ENCODE results near the gene DHRSX. TPM values are rescaled to one million over a fixed set of nuclear protein-coding genes. Genes with fewer than 3 reads are reported as not detected.
"Not testable (repeated sequence)": the region's sequence is repeated elsewhere in the genome, so short reads cannot be mapped to it uniquely, and the experiment has no call there.

The DHRSX gene
- total RNA-seq, 2 donors from 2014 or later: 24.0 to 35.7 TPM

- DNase-seq (ENCODE audit: low spot score); ATAC-seq; H3K4me3 Mint-ChIP-seq; H3K36me3 Mint-ChIP-seq; H3K4me1 Mint-ChIP-seq (ENCODE audit: low read depth in 2 of 2); H3K27ac Mint-ChIP-seq; H3K9me3 Mint-ChIP-seq: not testable (repeated sequence)
- peaks cover 12 to 20% of the 10 kb centered on the region in 2 donors for H3K27me3 Mint-ChIP-seq
Observed at GRCh38 chrX:2534261-2535021, 33.7 kb upstream of the DHRSX start.

- H3K27ac Mint-ChIP-seq: no peak overlapping the region
- peaks cover 12 to 20% of the 10 kb centered on the region in 2 donors for H3K27me3 Mint-ChIP-seq
- H3K4me3 Mint-ChIP-seq: no peak overlapping the region
- H3K36me3 Mint-ChIP-seq: no peaks in the 10 kb centered on the region
- no peaks in the 10 kb centered on the region for H3K9me3 Mint-ChIP-seq
- H3K4me1 Mint-ChIP-seq (ENCODE audit: low read depth in 2 of 2): no peaks in the 10 kb centered on the region
- ATAC-seq (no peak), DNase-seq (ENCODE audit: low spot score) (no peak)
Observed at GRCh38 chrX:2533424-2533823, 32.6 kb upstream of the DHRSX start.

GRCh38 chrX:2526390-2526789 is 25.6 kb upstream of the DHRSX start:
- ATAC-seq (no peak), DNase-seq (ENCODE audit: low spot score) (no peak)
- Mint-ChIP-seq H3K4me1 (ENCODE audit: low read depth in 2 of 2) (no peaks in the 10 kb centered on the region), H3K36me3 (no peaks in the 10 kb centered on the region), H3K27ac (no peak overlapping the region), H3K27me3 (peaks cover 15 to 21% of the 10 kb centered on the region in 2 donors), H3K4me3 (no peak overlapping the region), H3K9me3 (no peaks in the 10 kb centered on the region)

- Mint-ChIP-seq H3K27ac (no peak overlapping the region), H3K36me3 (no peaks in the 10 kb centered on the region), H3K4me1 (ENCODE audit: low read depth in 2 of 2) (no peaks in the 10 kb centered on the region), H3K9me3 (no peaks in the 10 kb centered on the region), H3K4me3 (no peak overlapping the region), H3K27me3 (peaks cover 15 to 22% of the 10 kb centered on the region in 2 donors)
- no peak for DNase-seq (ENCODE audit: low spot score)
- ATAC-seq: no peak
Observed at GRCh38 chrX:2523911-2524310, 23.1 kb upstream of the DHRSX start.

- DNase-seq (ENCODE audit: low spot score) (no peak), ATAC-seq (no peak)
- H3K9me3 Mint-ChIP-seq: no peaks in the 10 kb centered on the region
- H3K36me3 Mint-ChIP-seq: no peaks in the 10 kb centered on the region
- peaks cover 8 to 23% of the 10 kb centered on the region in 2 donors for H3K27me3 Mint-ChIP-seq
- H3K27ac Mint-ChIP-seq: no peak overlapping the region
- no peaks in the 10 kb centered on the region for H3K4me1 Mint-ChIP-seq (ENCODE audit: low read depth in 2 of 2)
- no peak overlapping the region for H3K4me3 Mint-ChIP-seq
Observed at GRCh38 chrX:2521927-2522386, 21.2 kb upstream of the DHRSX start.

- H3K27ac Mint-ChIP-seq: no peak overlapping the region
- DNase-seq (ENCODE audit: low spot score) (no peak), ATAC-seq (no peak)
- H3K36me3 Mint-ChIP-seq: no peaks in the 10 kb centered on the region
- H3K27me3 Mint-ChIP-seq: peaks cover 2 to 19% of the 10 kb centered on the region in 2 donors
- H3K4me1 Mint-ChIP-seq (ENCODE audit: low read depth in 2 of 2): no peaks in the 10 kb centered on the region
- H3K9me3 Mint-ChIP-seq: no peaks in the 10 kb centered on the region
- H3K4me3 Mint-ChIP-seq: no peak overlapping the region
Observed at GRCh38 chrX:2521092-2521926, 20.5 kb upstream of the DHRSX start.

- H3K4me1 Mint-ChIP-seq (ENCODE audit: low read depth in 2 of 2): no peaks in the 10 kb centered on the region
- no peaks in the 10 kb centered on the region for H3K36me3 Mint-ChIP-seq
- DNase-seq (ENCODE audit: low spot score): no peak
- peaks cover 7 to 17% of the 10 kb centered on the region in 2 donors for H3K27me3 Mint-ChIP-seq
- H3K4me3 Mint-ChIP-seq: no peak overlapping the region
- H3K9me3 Mint-ChIP-seq: no peaks in the 10 kb centered on the region
- H3K27ac Mint-ChIP-seq: no peak overlapping the region
- no peak for ATAC-seq
Observed at GRCh38 chrX:2520539-2520938, 19.8 kb upstream of the DHRSX start.

GRCh38 chrX:2519638-2520037 is 18.9 kb upstream of the DHRSX start:
- H3K27me3 Mint-ChIP-seq: peaks cover 7 to 14% of the 10 kb centered on the region in 2 donors
- not testable (repeated sequence) for H3K4me1 Mint-ChIP-seq (ENCODE audit: low read depth in 2 of 2); H3K9me3 Mint-ChIP-seq; H3K4me3 Mint-ChIP-seq; DNase-seq (ENCODE audit: low spot score); ATAC-seq; H3K36me3 Mint-ChIP-seq; H3K27ac Mint-ChIP-seq

GRCh38 chrX:2517055-2517454 is 16.3 kb upstream of the DHRSX start:
- Mint-ChIP-seq H3K4me1 (ENCODE audit: low read depth in 2 of 2) (no peaks in the 10 kb centered on the region), H3K36me3 (no peaks in the 10 kb centered on the region), H3K9me3 (no peaks in the 10 kb centered on the region), H3K27me3 (peaks cover 7 to 14% of the 10 kb centered on the region in 2 donors), H3K4me3 (no peak overlapping the region), H3K27ac (no peak overlapping the region)
- ATAC-seq (no peak), DNase-seq (ENCODE audit: low spot score) (no peak)

GRCh38 chrX:2516623-2517022 is 15.8 kb upstream of the DHRSX start:
- Mint-ChIP-seq H3K36me3 (no peaks in the 10 kb centered on the region), H3K9me3 (no peaks in the 10 kb centered on the region), H3K27me3 (peaks cover 7 to 14% of the 10 kb centered on the region in 2 donors), H3K4me1 (ENCODE audit: low read depth in 2 of 2) (no peaks in the 10 kb centered on the region), H3K4me3 (no peak overlapping the region), H3K27ac (no peak overlapping the region)
- no peak for DNase-seq (ENCODE audit: low spot score)
- no peak for ATAC-seq

- H3K36me3 Mint-ChIP-seq: no peaks in the 10 kb centered on the region
- DNase-seq (ENCODE audit: low spot score): no peak
- H3K27ac Mint-ChIP-seq: no peak overlapping the region
- H3K27me3 Mint-ChIP-seq: peaks cover 7 to 13% of the 10 kb centered on the region in 2 donors
- H3K4me3 Mint-ChIP-seq: no peak overlapping the region
- H3K9me3 Mint-ChIP-seq: no peaks in the 10 kb centered on the region
- ATAC-seq: no peak
- H3K4me1 Mint-ChIP-seq (ENCODE audit: low read depth in 2 of 2): no peaks in the 10 kb centered on the region
Observed at GRCh38 chrX:2514131-2514530, 13.4 kb upstream of the DHRSX start.

- Mint-ChIP-seq H3K9me3 (no peaks in the 10 kb centered on the region), H3K4me1 (ENCODE audit: low read depth in 2 of 2) (no peaks in the 10 kb centered on the region), H3K36me3 (no peaks in the 10 kb centered on the region), H3K27me3 (peaks cover 7 to 13% of the 10 kb centered on the region in 2 donors), H3K4me3 (no peak overlapping the region), H3K27ac (no peak overlapping the region)
- DNase-seq (ENCODE audit: low spot score) (no peak), ATAC-seq (no peak)
Observed at GRCh38 chrX:2513121-2513664, 12.4 kb upstream of the DHRSX start.

GRCh38 chrX:2512501-2512900 is 11.7 kb upstream of the DHRSX start:
- Mint-ChIP-seq H3K4me1 (ENCODE audit: low read depth in 2 of 2) (no peaks in the 10 kb centered on the region), H3K27ac (no peak overlapping the region), H3K27me3 (peaks cover 7 to 9% of the 10 kb centered on the region in 2 donors), H3K9me3 (no peaks in the 10 kb centered on the region), H3K4me3 (no peak overlapping the region), H3K36me3 (no peaks in the 10 kb centered on the region)
- DNase-seq (ENCODE audit: low spot score) (no peak), ATAC-seq (no peak)

- ATAC-seq (no peak), DNase-seq (ENCODE audit: low spot score) (no peak)
- H3K36me3 Mint-ChIP-seq: no peaks in the 10 kb centered on the region
- no peak overlapping the region for H3K27ac Mint-ChIP-seq
- H3K27me3 Mint-ChIP-seq: peaks cover 6 to 7% of the 10 kb centered on the region in 2 donors
- H3K4me3 Mint-ChIP-seq: no peak overlapping the region
- H3K9me3 Mint-ChIP-seq: no peaks in the 10 kb centered on the region
- no peaks in the 10 kb centered on the region for H3K4me1 Mint-ChIP-seq (ENCODE audit: low read depth in 2 of 2)
Observed at GRCh38 chrX:2511326-2511725, 10.6 kb upstream of the DHRSX start.
